ENCODE measurements around the gene SRSF12.
"Not testable (repeated sequence)": the region's sequence is repeated elsewhere in the genome, so short reads cannot be mapped to it uniquely, and the experiment has no call there.

The SRSF12 gene

DNA sequence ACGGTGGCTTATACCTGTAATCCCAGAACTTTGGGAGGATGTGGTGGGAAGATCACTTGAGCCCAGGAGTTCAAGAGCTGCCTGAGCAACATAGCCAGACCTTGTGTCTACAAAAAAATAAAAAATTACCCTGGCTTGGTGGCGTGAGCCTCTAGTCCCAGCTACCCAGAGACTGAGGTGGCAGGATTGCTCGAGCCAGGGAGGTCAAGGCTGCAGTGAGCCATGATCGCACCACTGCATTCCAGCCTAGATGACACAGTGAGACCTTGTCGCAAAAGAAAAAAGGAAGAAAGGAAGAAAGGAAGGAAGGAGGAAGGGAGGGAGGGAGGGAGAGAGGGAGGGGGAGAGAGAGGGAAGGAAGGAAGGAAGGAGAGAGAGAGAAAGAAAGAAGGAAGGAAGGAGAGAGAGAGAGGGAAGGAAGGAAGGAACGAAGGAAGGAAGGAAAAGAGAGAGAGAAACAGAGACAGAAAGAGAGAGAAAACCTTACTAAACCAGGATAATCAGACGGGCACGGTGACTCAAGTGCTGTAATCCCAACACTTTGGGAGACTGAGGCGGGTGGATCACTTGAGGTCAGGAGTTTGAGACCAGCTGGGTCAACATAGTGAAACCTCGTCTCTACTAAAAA, 48.2 kb downstream of the SRSF12 start:
- 89% methylated on average over 10 of the region's 10 CpGs for WGBS
- no peaks in the 10 kb centered on the region for H3K4me1 ChIP-seq (ENCODE audit: insufficient read depth, low read length)
- no peak overlapping the region for H3K4me3 ChIP-seq (ENCODE audit: low read length)
- H3K9ac ChIP-seq (ENCODE audit: low read depth, low read length), result no peak overlapping the region
- no peak overlapping the region for H3K27ac ChIP-seq (ENCODE audit: low read depth, low read length)
- H3K9me3 ChIP-seq (ENCODE audit: insufficient read depth, low read depth, low read length), result peaks cover 9% of the 10 kb centered on the region
- H3K27me3 ChIP-seq (ENCODE audit: insufficient read depth, low read length), result no peaks in the 10 kb centered on the region
- no peaks in the 10 kb centered on the region for H3K36me3 ChIP-seq (ENCODE audit: insufficient read depth, low read length)

DNA sequence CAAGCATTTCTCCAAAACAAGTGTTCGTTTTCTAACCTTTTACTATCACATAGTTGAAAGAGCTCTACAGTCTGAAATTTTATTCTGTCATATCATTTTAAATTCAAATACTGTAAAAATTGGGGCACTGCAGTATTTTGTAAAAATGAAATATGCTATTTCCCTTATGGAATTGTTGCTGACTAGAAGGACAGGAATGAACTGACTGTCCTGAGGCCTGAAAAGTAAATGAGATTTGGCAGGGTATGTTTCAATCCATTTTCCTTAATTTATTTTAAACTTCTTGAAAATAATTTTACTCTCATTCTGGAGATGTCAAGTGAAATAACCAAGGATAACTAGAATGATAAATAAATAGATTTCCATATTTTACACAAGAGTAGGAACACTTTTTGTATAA, 49.2 kb downstream of the SRSF12 start:
- H3K27me3 ChIP-seq (ENCODE audit: insufficient read depth, low read length), result no peaks in the 10 kb centered on the region
- H3K4me1 ChIP-seq (ENCODE audit: insufficient read depth, low read length), result no peaks in the 10 kb centered on the region
- no peak overlapping the region for H3K4me3 ChIP-seq (ENCODE audit: low read length)
- 56% methylated on average over 1 of the region's 1 CpG for WGBS
- no peaks in the 10 kb centered on the region for H3K36me3 ChIP-seq (ENCODE audit: insufficient read depth, low read length)
- no peak overlapping the region for H3K9ac ChIP-seq (ENCODE audit: low read depth, low read length)
- peaks cover 9% of the 10 kb centered on the region for H3K9me3 ChIP-seq (ENCODE audit: insufficient read depth, low read depth, low read length)
- no peak overlapping the region for H3K27ac ChIP-seq (ENCODE audit: low read depth, low read length)

DNA sequence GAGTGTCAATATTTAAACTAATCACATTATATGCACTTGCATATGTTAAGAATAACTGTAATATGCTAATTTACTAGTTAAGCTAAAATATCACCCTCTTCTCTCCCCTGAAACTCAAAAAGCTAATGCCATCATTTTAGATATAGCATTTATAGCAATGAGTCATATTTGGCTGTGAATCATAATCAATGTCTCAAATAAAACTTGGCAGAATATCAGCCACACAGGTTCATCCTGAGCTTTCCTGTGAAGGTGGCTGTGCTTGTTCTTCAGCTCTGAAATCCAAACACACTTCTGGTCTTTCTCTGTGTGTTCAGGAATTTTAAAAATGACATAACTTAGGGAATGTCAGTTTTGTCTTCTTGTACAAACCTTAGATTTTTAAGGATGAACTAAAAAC, 50.1 kb downstream of the SRSF12 start:
- Histone ChIP-seq H3K4me1 (ENCODE audit: insufficient read depth, low read length) (no peaks in the 10 kb centered on the region), H3K36me3 (ENCODE audit: insufficient read depth, low read length) (no peaks in the 10 kb centered on the region)

DNA sequence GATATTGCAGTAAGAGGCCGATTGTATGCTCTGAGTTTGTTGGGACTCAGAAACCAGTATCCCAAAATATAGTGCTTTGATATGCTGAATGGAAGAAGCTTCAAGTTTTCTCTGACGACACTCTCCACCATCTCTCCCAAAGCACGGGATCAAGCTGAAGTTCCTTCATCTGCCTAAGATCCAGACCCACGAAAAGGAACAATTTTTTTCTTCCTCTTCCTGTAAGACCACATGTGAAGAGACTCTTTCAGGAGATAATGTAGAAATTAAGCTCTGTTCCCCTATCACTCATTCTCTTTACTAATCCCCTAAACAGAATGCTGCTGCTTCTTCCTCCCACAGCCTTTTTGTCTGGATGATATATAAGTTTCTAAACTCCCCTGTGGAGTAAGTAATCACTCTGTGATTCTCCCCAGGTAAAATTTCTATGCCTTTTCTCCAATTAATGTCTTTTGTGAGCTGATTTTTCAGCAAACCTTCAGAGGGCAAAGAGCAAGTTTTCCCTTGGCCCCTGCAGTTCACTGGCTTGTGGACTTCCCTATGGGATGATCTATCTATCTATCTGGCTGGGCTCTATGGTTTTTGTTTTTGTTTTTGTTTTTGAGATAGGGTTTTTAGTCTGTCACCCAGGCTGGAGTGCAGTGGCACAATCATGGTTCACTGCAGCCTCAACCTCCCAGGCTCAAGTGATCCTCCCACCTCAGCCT, 50.8 kb downstream of the SRSF12 start:
- Histone ChIP-seq H3K27me3 (ENCODE audit: insufficient read depth, low read length) (no peaks in the 10 kb centered on the region), H3K36me3 (ENCODE audit: insufficient read depth, low read length) (no peaks in the 10 kb centered on the region), H3K4me3 (ENCODE audit: low read length) (no peak overlapping the region), H3K4me1 (ENCODE audit: insufficient read depth, low read length) (no peaks in the 10 kb centered on the region), H3K9ac (ENCODE audit: low read depth, low read length) (no peak overlapping the region), H3K9me3 (ENCODE audit: insufficient read depth, low read depth, low read length) (peaks cover 3% of the 10 kb centered on the region; the same call in 1 of the 2 replicates), H3K27ac (ENCODE audit: low read depth, low read length) (no peak overlapping the region)
- 65% methylated on average over 4 of the region's 4 CpGs for WGBS

More for the DNA sequence above, 50.1 kb downstream of the SRSF12 start:
- no peak overlapping the region for H3K9ac ChIP-seq (ENCODE audit: low read depth, low read length)
- no peak overlapping the region for H3K27ac ChIP-seq (ENCODE audit: low read depth, low read length)
- no peaks in the 10 kb centered on the region for H3K27me3 ChIP-seq (ENCODE audit: insufficient read depth, low read length)
- no peak overlapping the region for H3K4me3 ChIP-seq (ENCODE audit: low read length)
- H3K9me3 ChIP-seq (ENCODE audit: insufficient read depth, low read depth, low read length), result peaks cover 3% of the 10 kb centered on the region

DNA sequence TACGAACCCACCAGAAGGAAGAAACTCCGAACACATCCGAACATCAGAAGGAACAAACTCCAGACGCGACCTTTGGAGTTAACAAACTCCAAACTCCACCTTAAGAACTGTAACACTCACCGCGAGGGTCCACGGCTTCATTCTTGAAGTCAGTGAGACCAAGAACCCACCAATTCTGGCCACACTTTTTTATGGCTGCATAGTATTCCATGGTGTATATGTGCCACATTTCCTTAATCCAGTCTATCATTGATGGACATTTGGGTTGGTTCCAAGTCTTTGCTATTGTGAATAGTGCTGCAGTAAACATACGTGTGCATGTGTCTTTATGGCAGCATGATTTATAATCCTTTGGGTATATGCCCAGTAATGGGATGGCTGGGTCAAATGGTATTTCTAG, 51.8 kb downstream of the SRSF12 start:
- not testable (repeated sequence) for H3K9ac ChIP-seq (ENCODE audit: low read depth, low read length); H3K27ac ChIP-seq (ENCODE audit: low read depth, low read length); H3K36me3 ChIP-seq (ENCODE audit: insufficient read depth, low read length); H3K27me3 ChIP-seq (ENCODE audit: insufficient read depth, low read length); H3K4me1 ChIP-seq (ENCODE audit: insufficient read depth, low read length); H3K4me3 ChIP-seq (ENCODE audit: low read length); H3K9me3 ChIP-seq (ENCODE audit: insufficient read depth, low read depth, low read length)
- WGBS, result 96% methylated on average over 9 of the region's 9 CpGs

DNA sequence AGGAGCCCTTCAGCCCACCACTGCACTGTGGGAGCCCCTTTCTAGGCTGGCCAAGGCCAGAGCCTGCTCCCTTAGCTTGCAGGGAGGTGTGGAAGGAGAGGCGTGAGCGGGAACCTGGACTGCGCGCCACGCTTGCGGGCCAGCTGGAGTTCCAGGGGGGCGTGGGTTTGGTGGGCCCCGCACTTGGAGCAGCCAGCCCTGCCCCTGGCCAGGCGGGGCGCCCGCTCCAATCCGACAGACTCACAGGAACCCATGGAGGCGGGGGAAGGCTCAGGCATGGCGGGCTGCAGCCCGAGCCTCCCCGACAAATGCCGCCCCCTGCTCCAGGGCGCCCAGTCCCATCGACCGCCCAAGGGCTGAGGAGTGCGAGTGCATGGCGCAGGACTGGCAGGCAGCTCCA, 52.9 kb downstream of the SRSF12 start:
- H3K27ac ChIP-seq (ENCODE audit: low read depth, low read length); H3K4me3 ChIP-seq (ENCODE audit: low read length); H3K9me3 ChIP-seq (ENCODE audit: insufficient read depth, low read depth, low read length); H3K27me3 ChIP-seq (ENCODE audit: insufficient read depth, low read length); H3K36me3 ChIP-seq (ENCODE audit: insufficient read depth, low read length); H3K4me1 ChIP-seq (ENCODE audit: insufficient read depth, low read length); H3K9ac ChIP-seq (ENCODE audit: low read depth, low read length): not testable (repeated sequence)
- WGBS, result 91% methylated on average over 22 of the region's 22 CpGs

DNA sequence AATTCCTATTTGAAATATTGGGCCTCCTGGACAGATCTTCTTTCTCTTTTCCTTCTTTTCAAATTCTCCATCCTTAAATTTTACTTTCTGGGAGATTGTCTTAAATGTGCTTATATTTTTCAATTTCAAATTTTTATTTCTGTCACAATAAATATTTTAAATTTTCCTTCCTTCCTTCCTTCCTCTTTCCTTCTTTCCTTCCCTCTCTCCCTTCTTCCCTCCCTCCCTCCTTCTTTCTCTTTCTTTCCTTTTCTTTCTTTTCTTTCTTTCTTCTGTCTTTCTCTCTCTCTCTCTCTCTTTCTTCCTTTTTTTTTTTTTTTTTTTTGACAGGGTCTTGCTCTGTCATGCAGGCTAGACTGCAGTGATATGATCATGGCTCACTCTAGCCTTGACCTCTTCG, 54.0 kb downstream of the SRSF12 start:
- no peak overlapping the region for H3K27ac ChIP-seq (ENCODE audit: low read depth, low read length)
- H3K4me3 ChIP-seq (ENCODE audit: low read length), result no peak overlapping the region
- H3K36me3 ChIP-seq (ENCODE audit: insufficient read depth, low read length), result no peaks in the 10 kb centered on the region
- no peaks in the 10 kb centered on the region for H3K27me3 ChIP-seq (ENCODE audit: insufficient read depth, low read length)
- H3K9ac ChIP-seq (ENCODE audit: low read depth, low read length), result no peak overlapping the region
- H3K9me3 ChIP-seq (ENCODE audit: insufficient read depth, low read depth, low read length), result no peaks in the 10 kb centered on the region
- no peaks in the 10 kb centered on the region for H3K4me1 ChIP-seq (ENCODE audit: insufficient read depth, low read length)
- 100% methylated on average over 1 of the region's 1 CpG for WGBS

DNA sequence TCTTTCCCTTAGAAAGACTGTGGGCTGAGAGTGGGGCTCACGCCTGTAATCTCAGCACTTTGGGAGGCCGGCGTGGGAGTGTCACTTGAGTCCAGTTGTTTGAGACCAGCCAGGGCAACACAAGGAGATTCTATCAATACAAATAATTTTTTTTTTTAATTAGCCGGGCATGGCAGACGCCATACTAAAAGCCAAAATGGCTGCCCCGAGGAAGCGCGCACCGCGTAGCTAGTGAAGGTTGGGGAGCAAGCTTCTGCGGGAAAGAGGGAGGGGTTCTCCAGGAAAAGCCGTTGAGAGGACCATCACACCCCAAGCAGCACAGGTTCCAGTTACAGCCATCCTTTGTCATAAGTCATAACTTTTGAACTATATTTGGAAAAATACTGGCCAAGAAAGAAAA, 58.6 kb downstream of the SRSF12 start:
- H3K4me3 ChIP-seq (ENCODE audit: low read length), result no peak overlapping the region
- H3K4me1 ChIP-seq (ENCODE audit: insufficient read depth, low read length), result no peaks in the 10 kb centered on the region
- H3K9me3 ChIP-seq (ENCODE audit: insufficient read depth, low read depth, low read length), result no peaks in the 10 kb centered on the region
- H3K9ac ChIP-seq (ENCODE audit: low read depth, low read length), result no peak overlapping the region
- H3K27me3 ChIP-seq (ENCODE audit: insufficient read depth, low read length), result no peaks in the 10 kb centered on the region
- 96% methylated on average over 12 of the region's 12 CpGs for WGBS
- no peak overlapping the region for H3K27ac ChIP-seq (ENCODE audit: low read depth, low read length)
- no peaks in the 10 kb centered on the region for H3K36me3 ChIP-seq (ENCODE audit: insufficient read depth, low read length)

DNA sequence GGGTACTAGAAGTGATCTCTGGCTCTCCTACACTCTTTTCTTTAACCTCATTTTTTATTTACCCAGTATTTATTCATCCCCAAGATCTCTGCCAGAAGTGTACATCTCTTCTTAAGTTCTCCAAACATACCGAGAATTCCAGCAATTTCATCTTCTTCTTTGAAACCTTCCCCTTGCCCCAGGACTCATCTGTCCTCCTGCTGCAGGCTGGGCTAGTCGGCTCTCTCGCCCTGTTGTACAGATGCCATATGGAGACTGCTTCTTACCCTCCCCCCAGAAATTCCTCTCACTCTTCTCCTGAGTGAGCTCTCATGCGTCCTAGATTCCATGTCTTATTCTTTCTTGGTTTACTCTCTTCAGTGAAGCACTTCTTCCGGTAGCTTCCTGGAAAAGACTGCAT, 59.2 kb downstream of the SRSF12 start:
- H3K36me3 ChIP-seq (ENCODE audit: insufficient read depth, low read length), result no peaks in the 10 kb centered on the region
- H3K4me3 ChIP-seq (ENCODE audit: low read length), result no peak overlapping the region
- H3K4me1 ChIP-seq (ENCODE audit: insufficient read depth, low read length), result no peaks in the 10 kb centered on the region
- 74% methylated on average over 5 of the region's 5 CpGs for WGBS
- no peaks in the 10 kb centered on the region for H3K9me3 ChIP-seq (ENCODE audit: insufficient read depth, low read depth, low read length)
- H3K27ac ChIP-seq (ENCODE audit: low read depth, low read length), result no peak overlapping the region
- H3K27me3 ChIP-seq (ENCODE audit: insufficient read depth, low read length), result no peaks in the 10 kb centered on the region
- no peak overlapping the region for H3K9ac ChIP-seq (ENCODE audit: low read depth, low read length)

DNA sequence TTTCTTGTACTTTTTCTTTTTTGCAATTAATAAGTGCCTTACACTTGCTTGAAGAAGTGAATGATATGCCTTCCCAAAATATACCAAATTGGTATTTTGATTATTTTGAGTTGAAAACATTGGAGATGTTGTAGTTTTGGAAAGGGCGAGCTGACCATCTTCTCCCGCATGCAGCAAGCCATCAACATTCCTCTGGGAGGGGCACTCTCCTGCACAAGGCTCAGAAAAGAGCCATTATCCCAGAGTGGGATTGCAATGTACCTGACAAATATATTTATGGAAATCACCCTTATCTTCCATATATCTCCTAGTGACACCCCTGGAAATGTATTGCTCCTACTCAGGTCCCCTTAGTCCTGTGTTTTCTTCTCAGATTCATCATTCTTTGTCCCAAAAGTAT, 60.1 kb downstream of the SRSF12 start:
- WGBS, result 78% methylated on average over 2 of the region's 2 CpGs
- no peak overlapping the region for H3K4me3 ChIP-seq (ENCODE audit: low read length)
- H3K9ac ChIP-seq (ENCODE audit: low read depth, low read length), result no peak overlapping the region
- H3K9me3 ChIP-seq (ENCODE audit: insufficient read depth, low read depth, low read length), result no peaks in the 10 kb centered on the region
- H3K4me1 ChIP-seq (ENCODE audit: insufficient read depth, low read length), result no peaks in the 10 kb centered on the region
- no peaks in the 10 kb centered on the region for H3K27me3 ChIP-seq (ENCODE audit: insufficient read depth, low read length)
- no peak overlapping the region for H3K27ac ChIP-seq (ENCODE audit: low read depth, low read length)
- no peaks in the 10 kb centered on the region for H3K36me3 ChIP-seq (ENCODE audit: insufficient read depth, low read length)

DNA sequence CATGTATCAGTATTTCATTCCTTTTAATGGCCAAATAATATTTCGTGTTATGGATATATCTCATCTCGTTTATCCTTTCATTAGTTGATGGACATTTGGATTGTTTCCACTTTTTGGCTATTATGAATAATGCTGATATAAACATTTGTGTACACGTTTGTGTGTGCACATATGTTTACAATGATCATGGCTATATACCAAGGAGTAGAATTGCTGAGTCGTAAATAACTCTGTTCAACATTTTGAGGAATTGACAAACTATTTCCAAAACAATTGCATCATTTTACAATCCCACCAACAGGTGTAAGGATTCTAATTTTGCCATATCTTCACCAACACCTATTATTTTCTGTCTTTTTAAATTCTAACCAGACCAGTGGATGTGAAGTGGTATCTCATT, 63.7 kb downstream of the SRSF12 start:
- 99% methylated on average over 4 of the region's 4 CpGs for WGBS
- no peaks in the 10 kb centered on the region for H3K4me1 ChIP-seq (ENCODE audit: insufficient read depth, low read length)

More for the DNA sequence above, 63.7 kb downstream of the SRSF12 start:
- Histone ChIP-seq H3K27ac (ENCODE audit: low read depth, low read length) (no peak overlapping the region), H3K9me3 (ENCODE audit: insufficient read depth, low read depth, low read length) (no peaks in the 10 kb centered on the region), H3K9ac (ENCODE audit: low read depth, low read length) (no peak overlapping the region), H3K27me3 (ENCODE audit: insufficient read depth, low read length) (peaks cover 9% of the 10 kb centered on the region; the same call in 1 of the 2 replicates), H3K4me3 (ENCODE audit: low read length) (no peak overlapping the region), H3K36me3 (ENCODE audit: insufficient read depth, low read length) (no peaks in the 10 kb centered on the region)
